ENCODE measurements around the gene DENND1A. TPM values are rescaled to one million over a fixed set of nuclear protein-coding genes. Genes with fewer than 3 reads are reported as not detected.

The DENND1A gene
- total and polyA plus RNA-seq, 8 donors, result 4.4 to 109 (median 21.4) TPM

DNA sequence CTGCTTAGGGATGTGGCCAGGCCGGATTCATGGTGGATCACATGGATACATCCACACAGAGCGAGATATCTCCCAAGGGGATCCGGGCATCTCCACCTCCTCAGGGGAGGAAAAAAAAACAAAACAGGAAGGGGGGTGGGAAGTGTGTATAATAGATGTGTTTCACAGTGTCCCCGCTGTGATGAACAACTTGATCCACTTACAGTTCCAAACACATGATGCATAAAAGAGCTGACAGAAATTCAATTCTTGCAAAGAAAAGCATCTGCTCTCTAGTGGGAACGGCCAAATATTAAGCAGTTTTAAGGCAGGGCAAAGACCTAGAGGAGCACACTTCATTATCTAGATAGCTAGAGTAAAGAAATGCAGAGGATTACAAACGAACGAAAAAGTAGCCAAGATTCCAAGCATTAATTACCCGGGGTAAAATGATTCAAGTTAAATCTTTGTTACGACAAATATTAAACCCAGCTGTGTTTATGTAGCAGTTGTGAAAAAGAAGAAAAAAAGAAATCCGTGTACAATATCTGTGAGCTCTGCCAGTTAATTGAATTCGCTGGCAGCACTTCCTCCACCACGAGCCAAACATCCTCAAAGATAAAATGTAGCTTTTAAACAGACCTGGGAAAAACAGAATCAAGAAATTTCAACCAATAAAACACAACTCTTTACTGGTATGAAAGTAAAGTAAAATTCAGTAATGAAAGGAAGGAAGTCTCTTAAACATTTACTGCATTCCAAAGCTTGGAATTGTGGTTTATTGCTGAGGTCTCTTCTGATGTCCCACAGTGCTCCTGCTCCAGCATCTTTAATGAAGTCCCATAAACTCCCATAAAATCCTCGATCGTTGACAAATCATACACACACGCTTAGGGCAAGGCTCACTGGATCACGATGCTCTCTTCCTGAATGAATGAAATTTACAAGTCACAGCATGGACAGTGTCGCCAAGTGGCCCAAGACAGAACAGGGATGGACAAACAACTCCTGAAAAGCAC lies 360.9 kb downstream of the DENND1A start:
- H3K4me3 ChIP-seq, result no peak overlapping the region
- no peak for TF ChIP-seq EP300 (IDR thresholded peaks at IDR 0.05)
- no peak for TF ChIP-seq POLR2A (IDR thresholded peaks at IDR 0.05)
- TF ChIP-seq POLR2AphosphoS5 (IDR thresholded peaks at IDR 0.05), result no peak
- TF ChIP-seq, protein P1, sequence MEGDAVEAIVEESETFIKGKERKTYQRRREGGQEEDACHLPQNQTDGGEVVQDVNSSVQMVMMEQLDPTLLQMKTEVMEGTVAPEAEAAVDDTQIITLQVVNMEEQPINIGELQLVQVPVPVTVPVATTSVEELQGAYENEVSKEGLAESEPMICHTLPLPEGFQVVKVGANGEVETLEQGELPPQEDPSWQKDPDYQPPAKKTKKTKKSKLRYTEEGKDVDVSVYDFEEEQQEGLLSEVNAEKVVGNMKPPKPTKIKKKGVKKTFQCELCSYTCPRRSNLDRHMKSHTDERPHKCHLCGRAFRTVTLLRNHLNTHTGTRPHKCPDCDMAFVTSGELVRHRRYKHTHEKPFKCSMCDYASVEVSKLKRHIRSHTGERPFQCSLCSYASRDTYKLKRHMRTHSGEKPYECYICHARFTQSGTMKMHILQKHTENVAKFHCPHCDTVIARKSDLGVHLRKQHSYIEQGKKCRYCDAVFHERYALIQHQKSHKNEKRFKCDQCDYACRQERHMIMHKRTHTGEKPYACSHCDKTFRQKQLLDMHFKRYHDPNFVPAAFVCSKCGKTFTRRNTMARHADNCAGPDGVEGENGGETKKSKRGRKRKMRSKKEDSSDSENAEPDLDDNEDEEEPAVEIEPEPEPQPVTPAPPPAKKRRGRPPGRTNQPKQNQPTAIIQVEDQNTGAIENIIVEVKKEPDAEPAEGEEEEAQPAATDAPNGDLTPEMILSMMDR (IDR thresholded peaks at IDR 0.05), result no peak
- peak; percentile 52 to 68 for DNase-seq
- 43 to 49% (median 45%) methylated on average over 17 of the region's 17 CpGs for WGBS, 5 donors
- H3K9me3 ChIP-seq, result no peaks in the 10 kb centered on the region
- H3K4me1 ChIP-seq, result peaks cover 0 to 18% (median 8%) of the 10 kb centered on the region in 4 donors
- intact Hi-C loops (cut with DNase I; ENCODE audit: low total_unique reads), result no loop called here
- no peaks in the 10 kb centered on the region for H3K27me3 ChIP-seq
- H3K27ac ChIP-seq, result peak overlapping the region in 1 of 5 donors; percentile 25
- no peaks in the 10 kb centered on the region for H3K36me3 ChIP-seq

DNA sequence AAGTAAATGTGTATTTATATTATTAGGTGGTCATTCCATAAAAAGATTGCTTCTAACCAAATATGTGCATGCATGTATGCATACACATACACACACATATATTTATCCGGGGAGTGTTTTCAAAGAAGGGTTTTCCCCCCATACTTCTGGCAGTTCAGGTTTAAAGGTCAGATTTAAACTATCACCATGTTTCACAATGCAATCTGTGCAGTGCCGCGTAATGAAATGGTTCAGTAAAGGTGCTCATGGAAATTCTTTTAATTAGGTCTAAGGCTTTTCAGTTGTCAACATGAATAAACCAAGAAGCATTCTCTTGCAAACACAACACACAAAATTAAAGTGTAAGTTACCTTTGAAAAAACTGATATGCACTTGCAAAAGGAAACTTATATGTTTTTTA lies 362.9 kb downstream of the DENND1A start:
- TF ChIP-seq, protein P1 (IDR thresholded peaks at IDR 0.05), result no peak
- TF ChIP-seq EP300 (IDR thresholded peaks at IDR 0.05), result no peak
- Histone ChIP-seq H3K27ac (no peak overlapping the region), H3K36me3 (no peaks in the 10 kb centered on the region), H3K27me3 (no peaks in the 10 kb centered on the region), H3K4me3 (no peak overlapping the region), H3K4me1 (peaks cover 0 to 18% (median 8%) of the 10 kb centered on the region in 4 donors), H3K9me3 (no peaks in the 10 kb centered on the region)
- DNase-seq, result no peak
- 91 to 100% (median 94%) methylated on average over 3 of the region's 3 CpGs for WGBS, 5 donors
- intact Hi-C loops (cut with DNase I; ENCODE audit: low total_unique reads), result no loop called here

DNA sequence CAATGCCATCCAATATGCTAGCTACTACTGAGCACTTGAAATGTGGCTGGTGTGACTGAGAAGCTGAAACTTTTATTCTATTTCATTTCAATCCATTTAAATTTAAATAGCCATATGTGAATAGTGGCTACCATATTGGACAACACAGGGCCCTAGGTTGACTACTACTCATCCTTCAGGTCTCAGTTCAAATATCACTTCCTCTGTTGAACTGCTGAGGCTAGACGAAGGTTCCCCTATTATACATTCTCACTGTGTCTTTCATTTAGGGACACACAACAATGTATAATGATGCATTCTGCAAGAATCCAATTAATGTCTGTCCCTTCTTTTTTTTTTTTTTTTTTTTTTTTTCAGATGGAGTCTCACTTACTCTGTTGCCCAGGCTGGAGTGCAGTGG lies 365.3 kb downstream of the DENND1A start:
- Histone ChIP-seq H3K27ac (no peak overlapping the region), H3K4me1 (peaks cover 0 to 18% (median 8%) of the 10 kb centered on the region in 4 donors), H3K36me3 (no peaks in the 10 kb centered on the region), H3K9me3 (no peaks in the 10 kb centered on the region), H3K4me3 (no peak overlapping the region), H3K27me3 (no peaks in the 10 kb centered on the region)
- TF ChIP-seq POLR2AphosphoS5 (IDR thresholded peaks at IDR 0.05), result no peak
- no peak for TF ChIP-seq EP300 (IDR thresholded peaks at IDR 0.05)
- TF ChIP-seq POLR2A (IDR thresholded peaks at IDR 0.05), result no peak
- TF ChIP-seq, protein P1 (IDR thresholded peaks at IDR 0.05), result no peak
- intact Hi-C loops (cut with DNase I; ENCODE audit: low total_unique reads), result no loop called here
- DNase-seq, result no peak
- 92 to 96% (median 95%) methylated on average over 1 of the region's 1 CpG for WGBS, 5 donors

DNA sequence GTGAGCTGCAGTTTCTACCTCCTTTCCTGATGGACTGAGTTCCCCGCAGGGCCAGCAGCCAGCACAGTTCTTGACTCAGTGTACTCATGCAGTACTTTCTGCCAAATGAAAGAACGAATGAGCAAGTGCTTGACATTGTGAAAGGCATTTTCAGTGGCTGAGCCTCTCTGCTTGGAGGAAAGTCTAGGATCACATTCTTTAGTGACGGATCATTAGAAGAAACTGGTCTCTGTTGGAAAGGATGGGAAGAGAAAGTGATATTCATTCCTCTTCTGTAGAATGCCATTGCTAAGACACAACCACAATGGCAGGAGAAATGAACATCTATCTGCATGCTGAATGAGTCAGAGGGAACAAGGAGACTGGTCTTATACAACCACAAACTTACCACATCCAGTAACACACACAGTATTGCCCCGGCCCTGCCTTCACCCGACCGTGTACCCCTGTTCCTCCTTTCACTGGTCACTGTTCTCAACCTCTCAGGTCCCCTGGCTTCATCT lies 367.0 kb downstream of the DENND1A start:
- WGBS, 5 donors, result 71 to 83% (median 79%) methylated on average over 6 of the region's 6 CpGs
- H3K9me3 ChIP-seq, result no peaks in the 10 kb centered on the region
- H3K4me1 ChIP-seq, result peaks cover 0 to under 1% (median 0%) of the 10 kb centered on the region in 4 donors
- H3K27me3 ChIP-seq, result no peaks in the 10 kb centered on the region
- no peak overlapping the region for H3K4me3 ChIP-seq
- DNase-seq, result no peak
- H3K27ac ChIP-seq, result no peak overlapping the region
- TF ChIP-seq, protein P1 (IDR thresholded peaks at IDR 0.05), result no peak
- no peak for TF ChIP-seq POLR2A (IDR thresholded peaks at IDR 0.05)
- no peak for TF ChIP-seq EP300 (IDR thresholded peaks at IDR 0.05)
- TF ChIP-seq POLR2AphosphoS5 (IDR thresholded peaks at IDR 0.05), result no peak
- intact Hi-C loops (cut with DNase I; ENCODE audit: low total_unique reads), result no loop called here
- no peaks in the 10 kb centered on the region for H3K36me3 ChIP-seq
